HEK293 (cell line): ENCODE measurements around the gene DPYD.

Experiments
- CTCF ChIA-PET: fragments of 350-600 bp; formaldehyde crosslinking; extraction: SDS; loops from one replicate; lab custom pipeline; 2021; ENCODE audit warnings: antibody characterized with exemption; lab: Yijun Ruan, JAX
- POLR2A ChIA-PET: fragments of 300-600 bp; formaldehyde crosslinking; extraction: SDS; loops from one replicate; lab custom pipeline; 2020; ENCODE audit warnings: antibody characterized with exemption, inconsistent platforms; lab: Yijun Ruan, JAX
- H3K27ac ChIP-seq: fragments of 200-500 bp; sonication (Bioruptor generic); 2 replicates; pipeline ENCODE4 v1.5.1; 2014; ENCODE audit warnings: low read depth, low read length, control low read depth, inconsistent platforms; ENCODE audit errors: extremely low read depth
- H3K36me3 ChIP-seq, 2 experiments: fragments of 200-500 bp in 1 of 2; sonication (Bioruptor generic) in 1 of 2; 1 replicate in 1 of 2; 2 replicates in 1 of 2; pipeline ENCODE4 v1.5.1; 2014 to 2017; ENCODE audit warnings: inconsistent platforms in 2 of 2, low read length in 2 of 2; ENCODE audit not compliant: control insufficient read depth in 2 of 2, insufficient read depth in 1 of 2
- H3K4me1 ChIP-seq: fragments of 200-500 bp; sonication (Bioruptor generic); 2 replicates; pipeline ENCODE4 v1.5.1; 2014; ENCODE audit warnings: mild to moderate bottlenecking, low read length, inconsistent platforms; ENCODE audit not compliant: control insufficient read depth, insufficient read depth
- H3K4me3 ChIP-seq: 2 replicates; pipeline ENCODE4 v1.5.1; 2011; ENCODE audit warnings: low read depth, mild to moderate bottlenecking, control low read depth, low read length, moderate library complexity
- H3K9me3 ChIP-seq: fragments of 200-500 bp; sonication (Bioruptor generic); 2 replicates; pipeline ENCODE4 v1.5.1; 2014; ENCODE audit warnings: low read depth, low read length, inconsistent platforms; ENCODE audit not compliant: control insufficient read depth, insufficient read depth
- GLI2 ChIP-seq: fragments of 450-650 bp; formaldehyde crosslinking; IDR thresholded peaks from 2 replicates; pipeline ENCODE4; 2017; ENCODE audit warnings: missing biosample characterization, missing genetic modification characterization, low read depth, borderline replicate concordance
- PRDM1 ChIP-seq: fragments of 450-650 bp; formaldehyde crosslinking; IDR thresholded peaks from 2 replicates; pipeline ENCODE4; 2016; ENCODE audit warnings: missing biosample characterization, missing genetic modification characterization
- YY2 ChIP-seq: fragments of 450-650 bp; formaldehyde crosslinking; IDR thresholded peaks from 2 replicates; pipeline ENCODE4 v1.5.1; 2016; ENCODE audit warnings: missing biosample characterization, missing genetic modification characterization
- ZBTB7A ChIP-seq: fragments of 450-650 bp; formaldehyde crosslinking; IDR thresholded peaks from 2 replicates; pipeline ENCODE4 v1.5.1; 2016; ENCODE audit warnings: low read depth, missing biosample characterization, missing genetic modification characterization
- ZFP3 ChIP-seq: fragments of 450-650 bp; formaldehyde crosslinking; IDR thresholded peaks from 2 replicates; pipeline ENCODE4 v1.5.1; 2016; ENCODE audit warnings: low read depth, missing biosample characterization, missing genetic modification characterization
- ZFP41 ChIP-seq: fragments of 450-650 bp; formaldehyde crosslinking; IDR thresholded peaks from 2 replicates; pipeline ENCODE4 v1.5.1; 2016; ENCODE audit warnings: missing biosample characterization, missing genetic modification characterization, borderline replicate concordance
- ZNF114 ChIP-seq: fragments of 450-650 bp; formaldehyde crosslinking; IDR thresholded peaks from 2 replicates; pipeline ENCODE4 v1.5.0; 2017; ENCODE audit warnings: missing biosample characterization, missing genetic modification characterization
- ZNF146 ChIP-seq: fragments of 450-650 bp; formaldehyde crosslinking; IDR thresholded peaks from 2 replicates; pipeline ENCODE4 v1.5.1; 2016; ENCODE audit warnings: missing biosample characterization, missing genetic modification characterization
- ZNF174 ChIP-seq: fragments of 450-650 bp; formaldehyde crosslinking; IDR thresholded peaks from 2 replicates; pipeline ENCODE4 v1.5.0; 2017; ENCODE audit warnings: missing biosample characterization, mild to moderate bottlenecking, missing genetic modification characterization
- ZNF211 ChIP-seq: fragments of 450-650 bp; formaldehyde crosslinking; IDR thresholded peaks from 2 replicates; pipeline ENCODE4 v1.5.1; 2016; ENCODE audit warnings: low read depth, missing biosample characterization, missing genetic modification characterization
- ZNF23 ChIP-seq: fragments of 450-650 bp; formaldehyde crosslinking; IDR thresholded peaks from 2 replicates; pipeline ENCODE4 v1.5.1; 2016; ENCODE audit warnings: missing biosample characterization, missing genetic modification characterization, borderline replicate concordance
- ZNF302 ChIP-seq: fragments of 450-650 bp; formaldehyde crosslinking; IDR thresholded peaks from 2 replicates; pipeline ENCODE4 v1.5.1; 2016; ENCODE audit warnings: missing biosample characterization, missing genetic modification characterization, low read depth
- ZNF335 ChIP-seq: fragments of 450-650 bp; formaldehyde crosslinking; conservative IDR thresholded peaks from 2 replicates; pipeline ENCODE4 v1.5.1; 2016; ENCODE audit warnings: missing biosample characterization, missing genetic modification characterization
- ZNF585B ChIP-seq: fragments of 450-650 bp; formaldehyde crosslinking; IDR thresholded peaks from 2 replicates; pipeline ENCODE4 v1.5.1; 2016; ENCODE audit warnings: missing biosample characterization, missing genetic modification characterization
- ZNF623 ChIP-seq: fragments of 450-650 bp; formaldehyde crosslinking; IDR thresholded peaks from 2 replicates; pipeline ENCODE4 v1.5.1; 2016; ENCODE audit warnings: missing biosample characterization, missing genetic modification characterization
- ZNF701 ChIP-seq: fragments of 450-650 bp; formaldehyde crosslinking; IDR thresholded peaks from 2 replicates; pipeline ENCODE4 v1.5.1; 2016; ENCODE audit warnings: missing biosample characterization, missing genetic modification characterization
- ZXDB ChIP-seq: fragments of 450-650 bp; formaldehyde crosslinking; IDR thresholded peaks from 2 replicates; pipeline ENCODE4 v1.5.1; 2016; ENCODE audit warnings: missing biosample characterization, missing genetic modification characterization
- TF ChIP-seq, protein P1 (sequence below): fragments of 450-650 bp; formaldehyde crosslinking; IDR thresholded peaks from 2 replicates; pipeline ENCODE4; 2016; ENCODE audit warnings: missing biosample characterization, missing genetic modification characterization
- TF ChIP-seq, protein P2 (sequence below): fragments of 450-650 bp; IDR thresholded peaks from 2 replicates; pipeline ENCODE4 v1.5.1; 2018; ENCODE audit warnings: missing biosample characterization, mild to moderate bottlenecking, missing genetic modification characterization
- TF ChIP-seq, protein P3 (sequence below): fragments of 450-650 bp; formaldehyde crosslinking; IDR thresholded peaks from 2 replicates; pipeline ENCODE4 v1.5.1; 2016; ENCODE audit warnings: missing biosample characterization, missing genetic modification characterization
- TF ChIP-seq, protein P4 (sequence below): fragments of 450-650 bp; formaldehyde crosslinking; IDR thresholded peaks from 2 replicates; pipeline ENCODE4 v1.5.1; 2016; ENCODE audit warnings: missing biosample characterization, missing genetic modification characterization
- TF ChIP-seq, protein P5 (sequence below): fragments of 450-650 bp; formaldehyde crosslinking; optimal IDR thresholded peaks from 2 replicates; pipeline ENCODE3; 2016; ENCODE audit warnings: missing biosample characterization, mild to moderate bottlenecking, missing genetic modification characterization

DPYD gene

DNA sequence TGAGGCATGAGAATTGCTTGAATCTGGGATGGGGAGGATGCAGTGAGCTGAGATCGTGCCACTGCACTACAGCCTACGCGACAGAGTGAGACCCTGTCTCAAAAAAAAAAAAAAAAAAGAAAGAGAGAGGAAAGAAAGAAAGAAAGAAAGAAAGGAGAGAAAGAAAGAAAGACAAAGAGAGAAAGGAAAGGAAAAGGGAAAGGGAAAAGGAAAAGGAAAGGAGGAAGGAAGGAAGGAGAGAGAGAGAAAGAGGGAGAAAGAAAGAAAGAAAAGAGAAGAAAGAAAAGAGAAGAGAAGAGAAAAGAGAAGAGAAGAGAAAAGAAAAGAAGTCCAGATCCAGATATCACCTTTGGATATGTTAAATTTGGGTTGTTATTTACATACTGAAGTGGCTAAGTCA is 106.0 kb downstream of the DPYD start:
- Histone ChIP-seq H3K36me3 (no peaks in the 10 kb centered on the region), H3K27ac (no peak overlapping the region), H3K4me3 (no peak overlapping the region), H3K9me3 (no peaks in the 10 kb centered on the region), H3K4me1 (no peaks in the 10 kb centered on the region)
- ChIA-PET CTCF (no interaction called here), POLR2A (no interaction called here)
- TF ChIP-seq PRDM1 (tag by site-specific recombination) (peak; percentile 94), ZNF23 (tag by site-specific recombination) (no peak)

DNA sequence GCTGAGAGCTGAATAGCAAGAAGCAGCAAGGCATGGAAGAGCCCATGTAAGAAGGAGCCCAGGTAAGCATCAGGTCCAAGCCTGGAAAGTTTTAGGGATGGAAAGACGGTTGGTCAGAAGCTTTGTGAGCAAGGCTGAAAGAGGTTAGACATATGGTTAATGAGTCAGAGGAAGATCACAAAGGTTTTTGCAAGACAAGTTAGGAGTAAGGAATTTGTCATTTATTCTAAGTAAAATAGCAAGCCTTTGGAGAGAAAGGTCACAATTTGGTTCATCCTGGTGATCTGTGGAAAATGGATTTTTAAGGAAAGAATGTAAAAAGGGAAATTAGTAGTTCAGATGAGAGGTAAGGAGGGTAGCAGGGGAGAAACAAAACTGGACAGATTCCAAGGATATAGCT is 106.7 kb downstream of the DPYD start:
- no peak overlapping the region for H3K27ac ChIP-seq
- H3K4me1 ChIP-seq: no peaks in the 10 kb centered on the region
- H3K4me3 ChIP-seq: no peak overlapping the region
- CTCF ChIA-PET: no interaction called here
- POLR2A ChIA-PET: no interaction called here
- no peaks in the 10 kb centered on the region for H3K9me3 ChIP-seq
- H3K36me3 ChIP-seq: no peaks in the 10 kb centered on the region
- TF ChIP-seq ZNF174 (tag by site-specific recombination) (no peak), ZXDB (tag by site-specific recombination) (no peak)

DNA sequence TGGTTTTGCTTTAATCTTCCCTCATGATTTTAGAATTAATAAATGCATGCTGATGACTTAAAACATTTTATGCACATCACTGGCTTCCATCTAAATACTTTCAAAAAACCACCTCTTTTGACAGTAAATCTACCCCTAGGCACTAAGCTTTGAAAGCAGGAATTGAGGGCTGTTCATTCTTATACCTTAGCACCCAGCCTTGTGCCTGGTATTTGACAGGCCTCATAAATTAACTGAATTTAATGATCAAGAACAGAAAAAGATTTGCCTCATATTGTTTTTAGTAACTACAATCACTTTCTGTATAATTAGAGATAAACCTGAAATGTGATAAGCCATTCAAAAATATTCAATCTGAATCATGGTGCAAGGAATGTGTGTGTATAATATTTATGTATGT is 108.8 kb downstream of the DPYD start:
- ChIA-PET POLR2A (no interaction called here), CTCF (no interaction called here)
- Histone ChIP-seq H3K4me1 (no peaks in the 10 kb centered on the region), H3K36me3 (no peaks in the 10 kb centered on the region), H3K9me3 (no peaks in the 10 kb centered on the region), H3K4me3 (no peak overlapping the region), H3K27ac (no peak overlapping the region)
- TF ChIP-seq, protein P1, sequence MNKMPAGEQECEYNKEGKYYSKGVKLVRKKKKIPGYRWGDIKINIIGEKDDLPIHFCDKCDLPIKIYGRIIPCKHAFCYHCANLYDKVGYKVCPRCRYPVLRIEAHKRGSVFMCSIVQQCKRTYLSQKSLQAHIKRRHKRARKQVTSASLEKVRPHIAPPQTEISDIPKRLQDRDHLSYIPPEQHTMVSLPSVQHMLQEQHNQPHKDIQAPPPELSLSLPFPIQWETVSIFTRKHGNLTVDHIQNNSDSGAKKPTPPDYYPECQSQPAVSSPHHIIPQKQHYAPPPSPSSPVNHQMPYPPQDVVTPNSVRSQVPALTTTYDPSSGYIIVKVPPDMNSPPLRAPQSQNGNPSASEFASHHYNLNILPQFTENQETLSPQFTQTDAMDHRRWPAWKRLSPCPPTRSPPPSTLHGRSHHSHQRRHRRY: no peak
- TF ChIP-seq ZNF146 (tag by site-specific recombination) (no peak), ZNF114 (no peak), ZNF701 (tag by site-specific recombination) (no peak), ZNF585B (tag by site-specific recombination) (no peak)

DNA sequence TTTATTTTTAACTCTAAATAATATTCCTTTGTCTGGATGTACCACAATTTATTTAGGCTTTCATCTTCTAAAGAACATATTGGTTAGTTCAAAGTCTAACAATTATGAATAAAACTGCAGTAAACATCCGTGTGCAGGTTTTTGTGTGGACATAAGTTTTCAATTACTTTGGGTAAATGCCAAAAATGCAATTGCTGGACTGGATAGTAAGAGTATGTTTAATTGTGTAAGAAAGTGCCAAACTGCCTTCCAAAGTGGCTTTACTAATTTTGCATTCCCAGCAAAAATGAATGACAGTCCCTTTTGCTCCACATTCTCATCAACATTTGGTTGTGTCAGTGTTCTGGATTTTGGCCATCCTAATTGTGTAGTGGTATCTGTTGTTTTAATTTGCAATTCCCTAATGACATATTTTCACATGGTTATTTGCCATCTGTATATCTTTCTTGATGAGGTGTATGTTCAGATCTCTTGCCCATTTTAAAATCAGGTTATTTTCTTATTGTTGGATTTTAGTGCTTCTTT is 113.8 kb downstream of the DPYD start:
- TF ChIP-seq ZFP41 (tag by site-specific recombination): no peak
- no peak for TF ChIP-seq ZNF302
- no peak for TF ChIP-seq YY2 (tag by site-specific recombination)
- TF ChIP-seq ZNF623 (tag by site-specific recombination): no peak
- TF ChIP-seq, protein P2, sequence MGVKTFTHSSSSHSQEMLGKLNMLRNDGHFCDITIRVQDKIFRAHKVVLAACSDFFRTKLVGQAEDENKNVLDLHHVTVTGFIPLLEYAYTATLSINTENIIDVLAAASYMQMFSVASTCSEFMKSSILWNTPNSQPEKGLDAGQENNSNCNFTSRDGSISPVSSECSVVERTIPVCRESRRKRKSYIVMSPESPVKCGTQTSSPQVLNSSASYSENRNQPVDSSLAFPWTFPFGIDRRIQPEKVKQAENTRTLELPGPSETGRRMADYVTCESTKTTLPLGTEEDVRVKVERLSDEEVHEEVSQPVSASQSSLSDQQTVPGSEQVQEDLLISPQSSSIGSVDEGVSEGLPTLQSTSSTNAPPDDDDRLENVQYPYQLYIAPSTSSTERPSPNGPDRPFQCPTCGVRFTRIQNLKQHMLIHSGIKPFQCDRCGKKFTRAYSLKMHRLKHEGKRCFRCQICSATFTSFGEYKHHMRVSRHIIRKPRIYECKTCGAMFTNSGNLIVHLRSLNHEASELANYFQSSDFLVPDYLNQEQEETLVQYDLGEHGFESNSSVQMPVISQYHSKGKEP (tag by site-specific recombination): no peak
- TF ChIP-seq, protein P3, sequence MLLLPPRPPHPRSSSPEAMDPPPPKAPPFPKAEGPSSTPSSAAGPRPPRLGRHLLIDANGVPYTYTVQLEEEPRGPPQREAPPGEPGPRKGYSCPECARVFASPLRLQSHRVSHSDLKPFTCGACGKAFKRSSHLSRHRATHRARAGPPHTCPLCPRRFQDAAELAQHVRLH: no peak
- no peak for TF ChIP-seq ZNF211 (tag by site-specific recombination)
- no peak for TF ChIP-seq GLI2 (tag by site-specific recombination)
- no peak for TF ChIP-seq ZFP3
- TF ChIP-seq ZBTB7A: no peak
- TF ChIP-seq PRDM1 (tag by site-specific recombination): no peak
- TF ChIP-seq, protein P4, sequence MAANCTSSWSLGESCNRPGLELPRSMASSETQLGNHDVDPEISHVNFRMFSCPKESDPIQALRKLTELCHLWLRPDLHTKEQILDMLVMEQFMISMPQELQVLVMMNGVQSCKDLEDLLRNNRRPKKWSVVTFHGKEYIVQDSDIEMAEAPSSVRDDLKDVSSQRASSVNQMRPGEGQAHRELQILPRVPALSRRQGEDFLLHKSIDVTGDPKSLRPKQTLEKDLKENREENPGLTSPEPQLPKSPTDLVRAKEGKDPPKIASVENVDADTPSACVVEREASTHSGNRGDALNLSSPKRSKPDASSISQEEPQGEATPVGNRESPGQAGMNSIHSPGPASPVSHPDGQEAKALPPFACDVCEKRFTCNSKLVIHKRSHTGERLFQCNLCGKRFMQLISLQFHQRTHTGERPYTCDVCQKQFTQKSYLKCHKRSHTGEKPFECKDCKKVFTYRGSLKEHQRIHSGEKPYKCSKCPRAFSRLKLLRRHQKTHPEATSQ (tag by site-specific recombination): no peak
- no peak for TF ChIP-seq ZNF174 (tag by site-specific recombination)
- TF ChIP-seq, protein P5, sequence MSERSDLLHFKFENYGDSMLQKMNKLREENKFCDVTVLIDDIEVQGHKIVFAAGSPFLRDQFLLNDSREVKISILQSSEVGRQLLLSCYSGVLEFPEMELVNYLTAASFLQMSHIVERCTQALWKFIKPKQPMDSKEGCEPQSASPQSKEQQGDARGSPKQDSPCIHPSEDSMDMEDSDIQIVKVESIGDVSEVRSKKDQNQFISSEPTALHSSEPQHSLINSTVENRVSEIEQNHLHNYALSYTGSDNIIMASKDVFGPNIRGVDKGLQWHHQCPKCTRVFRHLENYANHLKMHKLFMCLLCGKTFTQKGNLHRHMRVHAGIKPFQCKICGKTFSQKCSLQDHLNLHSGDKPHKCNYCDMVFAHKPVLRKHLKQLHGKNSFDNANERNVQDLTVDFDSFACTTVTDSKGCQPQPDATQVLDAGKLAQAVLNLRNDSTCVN (tag by site-specific recombination): no peak
- no peak for TF ChIP-seq ZNF335 (tag by site-specific recombination)
- Histone ChIP-seq H3K4me1 (no peaks in the 10 kb centered on the region), H3K36me3 (no peaks in the 10 kb centered on the region), H3K27ac (no peak overlapping the region), H3K9me3 (no peaks in the 10 kb centered on the region), H3K4me3 (no peak overlapping the region)
- CTCF ChIA-PET: interaction anchor here (0.5 to 0.7 kb wide), 2 partner anchors 112 to 115 kb away, joined by 3 read pairs; no protein-coding TSS in a partner anchor
- POLR2A ChIA-PET: no interaction called here
